ENCODE results near the gene PARVA.

PARVA gene

GRCh38 chr11:12531020-12531419 lies 153.6 kb downstream of the PARVA start:
- no peak for DNase-seq (ENCODE audit: low spot score)

GRCh38 chr11:12531681-12532080 lies 154.3 kb downstream of the PARVA start:
- no peak for DNase-seq (ENCODE audit: low spot score)

GRCh38 chr11:12532580-12532979 lies 155.2 kb downstream of the PARVA start:
- DNase-seq (ENCODE audit: low spot score), result no peak

- DNase-seq (ENCODE audit: low spot score), result no peak
Observed at GRCh38 chr11:12534549-12534948, 157.2 kb downstream of the PARVA start.

- DNase-seq (ENCODE audit: low spot score), result no peak
Observed at GRCh38 chr11:12535321-12535720, 157.9 kb downstream of the PARVA start.

- no peak for DNase-seq (ENCODE audit: low spot score)
Observed at GRCh38 chr11:12536566-12536965, 159.2 kb downstream of the PARVA start.

GRCh38 chr11:12537778-12538401 lies 160.5 kb downstream of the PARVA start:
- DNase-seq (ENCODE audit: low spot score), result no peak

GRCh38 chr11:12538889-12539421 lies 161.6 kb downstream of the PARVA start:
- no peak for DNase-seq (ENCODE audit: low spot score)

- DNase-seq (ENCODE audit: low spot score), result no peak
Observed at GRCh38 chr11:12539572-12539971, 162.2 kb downstream of the PARVA start.

GRCh38 chr11:12540075-12540680 lies 162.8 kb downstream of the PARVA start:
- DNase-seq (ENCODE audit: low spot score), result no peak

- no peak for DNase-seq (ENCODE audit: low spot score)
Observed at GRCh38 chr11:12540913-12541582, 163.7 kb downstream of the PARVA start.

GRCh38 chr11:12541583-12542151 lies 164.3 kb downstream of the PARVA start:
- no peak for DNase-seq (ENCODE audit: low spot score)

- DNase-seq (ENCODE audit: low spot score), result no peak
Observed at GRCh38 chr11:12542186-12542935, 165.0 kb downstream of the PARVA start.

GRCh38 chr11:12543596-12544415 lies 166.4 kb downstream of the PARVA start:
- no peak for DNase-seq (ENCODE audit: low spot score)

- no peak for DNase-seq (ENCODE audit: low spot score)
Observed at GRCh38 chr11:12544986-12545775, 167.8 kb downstream of the PARVA start.

GRCh38 chr11:12546122-12546521 lies 168.8 kb downstream of the PARVA start:
- no peak for DNase-seq (ENCODE audit: low spot score)

GRCh38 chr11:12546660-12547059 lies 169.3 kb downstream of the PARVA start:
- DNase-seq (ENCODE audit: low spot score), result no peak

- DNase-seq (ENCODE audit: low spot score), result no peak
Observed at GRCh38 chr11:12547953-12548650, 170.7 kb downstream of the PARVA start.

GRCh38 chr11:12552692-12553091 lies 175.3 kb downstream of the PARVA start:
- DNase-seq (ENCODE audit: low spot score), result no peak

- no peak for DNase-seq (ENCODE audit: low spot score)
Observed at GRCh38 chr11:12554122-12554521, 176.8 kb downstream of the PARVA start.
